ENCODE results near the gene DMD. TPM values are rescaled to one million over a fixed set of nuclear protein-coding genes. Genes with fewer than 3 reads are reported as not detected.

Gene DMD
- total and polyA plus RNA-seq, 2 of the 13 experiments (the other 11 are each of a cell fraction or from before 2014, with no cell fraction given), result 17.6 to 25.9 TPM

GRCh38 chrX:32874839-32875238 lies 336.5 kb downstream of the DMD start (continued):
- TF ChIP-seq ZFAT (CRISPR knock-in tag; conservative IDR thresholded peaks at IDR 0.05), result no peak
- no peak for TF ChIP-seq HOXA7 (CRISPR knock-in tag; IDR thresholded peaks at IDR 0.05)
- no peak for TF ChIP-seq ZNF710 (CRISPR knock-in tag; IDR thresholded peaks at IDR 0.05; ENCODE audit: borderline replicate concordance)
- no peak for TF ChIP-seq TGIF2 (CRISPR knock-in tag; IDR thresholded peaks at IDR 0.05)

- ChIA-PET CTCF (ENCODE audit: low intra/inter-chr PET ratio, low total read pairs) (no interaction called here), POLR2A (no interaction called here)
- intact Hi-C loops (cut with micrococcal nuclease; ENCODE audit: unreplicated experiment), result no loop called here
- Histone ChIP-seq H3K4me3 (replicated peaks in 1 of 3; ENCODE audit: insufficient read depth in 1 of 3, low read depth in 2 of 3, low read length in 3 of 3) (no peak overlapping the region), H3K9ac (ENCODE audit: insufficient read depth, low read depth, low read length) (no peak overlapping the region), H3K4me1 (ENCODE audit: insufficient read depth, low read length) (no peaks in the 10 kb centered on the region), H2AFZ (ENCODE audit: low read length) (no peak overlapping the region), H3K4me2 (ENCODE audit: low read depth, low read length) (no peak overlapping the region), H3K36me3 (replicated peaks in 1 of 2; ENCODE audit: control insufficient read depth in 1 of 2, insufficient read depth in 2 of 2, low read length in 2 of 2) (no peaks in the 10 kb centered on the region), H4K20me1 (ENCODE audit: insufficient read depth, low read length) (no peaks in the 10 kb centered on the region), H3K79me2 (ENCODE audit: insufficient read depth, low read length) (no peaks in the 10 kb centered on the region), H3K9me3 (ENCODE audit: low read length) (no peaks in the 10 kb centered on the region), H3K27ac (ENCODE audit: extremely low read length, insufficient read depth, low read length) (no peak overlapping the region), H3K27me3 (ENCODE audit: control insufficient read depth in 1 of 2, insufficient read depth in 2 of 2, low read length in 2 of 2) (no peaks in the 10 kb centered on the region)
- FAIRE-seq, result no peak
- WGBS (ENCODE audit: low lambda C conversion rate), result no CpG with 5 or more reads among the region's 2 CpGs
- TF ChIP-seq ZNF670 (CRISPR knock-in tag; IDR thresholded peaks at IDR 0.05; ENCODE audit: borderline replicate concordance), result no peak
- TF ChIP-seq MEIS1 (CRISPR knock-in tag; IDR thresholded peaks at IDR 0.05; ENCODE audit: borderline replicate concordance), result no peak
- no peak for TF ChIP-seq ZNF740 (CRISPR knock-in tag; IDR thresholded peaks at IDR 0.05)
- no peak for TF ChIP-seq ZNF558 (CRISPR knock-in tag; IDR thresholded peaks at IDR 0.05; ENCODE audit: borderline replicate concordance)
- TF ChIP-seq ZNF644 (CRISPR knock-in tag; IDR thresholded peaks at IDR 0.05; ENCODE audit: low read depth), result no peak
- no peak for TF ChIP-seq GRHL1 (CRISPR knock-in tag; conservative IDR thresholded peaks at IDR 0.05)
- TF ChIP-seq MBD4 (IDR thresholded peaks at IDR 0.05; ENCODE audit: borderline replicate concordance, low read length), result no peak
- TF ChIP-seq EP300 (IDR thresholded peaks at IDR 0.05; ENCODE audit: low read depth in 2 of 2, low read length in 2 of 2), result no peak
- no peak for TF ChIP-seq EP300 (CRISPR knock-in tag; IDR thresholded peaks at IDR 0.05; ENCODE audit: borderline replicate concordance)
- no peak for TF ChIP-seq RFX1 (IDR thresholded peaks at IDR 0.05)
- TF ChIP-seq ZNF143 (CRISPR knock-in tag; IDR thresholded peaks at IDR 0.05), result no peak
- TF ChIP-seq ZBTB7A (CRISPR knock-in tag; IDR thresholded peaks at IDR 0.05), result no peak
- TF ChIP-seq PHB2 (IDR thresholded peaks at IDR 0.05; ENCODE audit: partially characterized antibody), result no peak
- TF ChIP-seq SRSF1 (optimal IDR thresholded peaks at IDR 0.05; ENCODE audit: low read depth, low read length), result no peak
- in situ Hi-C loops (cut with HindIII; ENCODE audit: extremely low pct_ligation_motif_present, low pct_unique_long_range_greater_than_20kb), result no loop called here
- no TSS peak for BruUV-seq (replicated peaks)
- ATAC-seq, result no peak
- DNase-seq (ENCODE audit: low spot score), result no peak
Observed at GRCh38 chrX:32873786-32874185, 337.6 kb downstream of the DMD start.

All from HepG2 (cell line).